Liver (tissue), 10 donors: ENCODE measurements around the gene GRIN3B. TPM values are rescaled to one million over a fixed set of nuclear protein-coding genes. Genes with fewer than 3 reads are reported as not detected.

Source experiments
- DNase-seq: peaks from one replicate; pipeline ENCODE4 v3.0.0-alpha.2; 2017; ENCODE audit warnings: low spot score
- H3K27ac ChIP-seq, 2 donors: one replicate each; pipeline ENCODE4 v1.7.0; 2013; ENCODE audit warnings: inconsistent platforms in 2 of 2, low read length in 2 of 2, control low read depth in 1 of 2, low read depth in 1 of 2, mild to moderate bottlenecking in 1 of 2
- H3K27me3 ChIP-seq, 4 donors: one replicate each; pipeline versions ENCODE4 v1.6.1 to v1.7.0; 2013; ENCODE audit warnings: low read length in 3 of 4, inconsistent platforms in 1 of 4, mild to moderate bottlenecking in 1 of 4, moderate library complexity in 1 of 4; ENCODE audit not compliant: control insufficient read depth in 4 of 4, insufficient read depth in 4 of 4
- H3K36me3 ChIP-seq, 4 donors: one replicate each; pipeline versions ENCODE4 v1.6.1 to v1.7.0; 2013; ENCODE audit warnings: low read length in 3 of 4, mild to moderate bottlenecking in 3 of 4, low read depth in 1 of 4, moderate library complexity in 1 of 4; ENCODE audit not compliant: control insufficient read depth in 4 of 4, insufficient read depth in 3 of 4
- H3K4me1 ChIP-seq, 4 donors: one replicate each; pipeline versions ENCODE4 v1.6.1 to v1.7.0; 2013; ENCODE audit warnings: low read length in 3 of 4, mild to moderate bottlenecking in 3 of 4, moderate library complexity in 1 of 4; ENCODE audit not compliant: control insufficient read depth in 4 of 4, insufficient read depth in 4 of 4
- H3K4me3 ChIP-seq, 3 donors: one replicate each; pipeline versions ENCODE4 v1.6.1 to v1.7.0; 2013; ENCODE audit warnings: low read length in 3 of 3, control low read depth in 1 of 3, low read depth in 1 of 3, mild to moderate bottlenecking in 1 of 3
- H3K9ac ChIP-seq, 2 donors: one replicate each; pipeline ENCODE4 v1.7.0; 2013; ENCODE audit warnings: low read length in 2 of 2, mild to moderate bottlenecking in 2 of 2, moderate library complexity in 2 of 2, control low read depth in 1 of 2, low read depth in 1 of 2
- H3K9me3 ChIP-seq, 4 donors: one replicate each; pipeline versions ENCODE4 v1.6.1 to v1.7.0; 2013; ENCODE audit warnings: low read length in 3 of 4; ENCODE audit not compliant: control insufficient read depth in 4 of 4
- FOXA1 ChIP-seq: IDR thresholded peaks from 2 replicates; pipeline ENCODE4 v1.6.1; 2016; ENCODE audit warnings: antibody characterized with exemption
- HNF4A ChIP-seq, 2 donors: conservative IDR thresholded peaks; 2 replicates each; pipeline ENCODE4 v1.6.1; 2016; ENCODE audit warnings: antibody characterized with exemption in 2 of 2, mild to moderate bottlenecking in 2 of 2
- JUND ChIP-seq, 2 donors: IDR thresholded peaks; 2 replicates each; pipeline ENCODE4 v1.6.1; 2016; ENCODE audit warnings: antibody characterized with exemption in 2 of 2
- RAD21 ChIP-seq, 2 donors: IDR thresholded peaks; 2 replicates each; pipeline ENCODE4 v1.6.1; 2016; ENCODE audit warnings: antibody characterized with exemption in 2 of 2, mild to moderate bottlenecking in 2 of 2
- RXRA ChIP-seq, 2 donors: IDR thresholded peaks; 2 replicates each; pipeline ENCODE4 v1.6.1; 2017 to 2018; ENCODE audit warnings: antibody characterized with exemption in 2 of 2, mild to moderate bottlenecking in 1 of 2
- SP1 ChIP-seq: IDR thresholded peaks from 2 replicates; pipeline ENCODE4 v1.6.1; 2018; ENCODE audit warnings: antibody characterized with exemption, mild to moderate bottlenecking
- TAF1 ChIP-seq: conservative IDR thresholded peaks from 2 replicates; pipeline ENCODE4 v1.6.1; 2016; ENCODE audit warnings: antibody characterized with exemption, mild to moderate bottlenecking
- YY1 ChIP-seq: IDR thresholded peaks from 2 replicates; pipeline ENCODE4 v1.6.1; 2016; ENCODE audit warnings: antibody characterized with exemption, mild to moderate bottlenecking
- WGBS: extraction: QIAGEN DNeasy Blood & Tissue Kit; methylation state at CpG from one replicate; pipeline ENCODE4 v1.1.7; 2013; 5-methylcytosine and 5-hydroxymethylcytosine counted together
- polyA plus RNA-seq, 2 donors: library from polyadenylated mRNA; stranded (reverse) in 1 of 2; unstranded in 1 of 2; fragments of 200-250 nt in 1 of 2; fragments of >200 nt in 1 of 2; fragmentation: Nextera tagmentation in 1 of 2; extraction: Ambion mirVana in 1 of 2; gene quantifications; one replicate each; pipeline versions ENCODE4 v1.2.1 to v1.2.3, GENCODE V29; 2013 to 2015
- small RNA-seq: library from RNA; depleted of rRNA; stranded (forward); fragments of <200 nt; gene quantifications from one replicate; pipeline ENCODE3, GENCODE V24; 2014
- total RNA-seq, 2 donors: library from RNA; depleted of rRNA; stranded (reverse); fragments of >200 nt; gene quantifications; one replicate each; pipeline ENCODE4 v1.2.3, GENCODE V29; 2014
- TF ChIP-seq, protein P1 (sequence below): IDR thresholded peaks from 2 replicates; pipeline ENCODE4 v1.6.1; 2016; ENCODE audit warnings: antibody characterized with exemption
- TF ChIP-seq, protein P2 (sequence below): IDR thresholded peaks from 2 replicates; pipeline ENCODE4 v1.6.1; 2016; ENCODE audit warnings: antibody characterized with exemption, mild to moderate bottlenecking
- donor health status: healthy.
- donor health status: healthy.
- donor health status: healthy.
- donor health status: healthy.
- donor health status: healthy.

The GRIN3B gene
- total and polyA plus RNA-seq, 4 donors, result 0.05 TPM; not detected in 3

DNA sequence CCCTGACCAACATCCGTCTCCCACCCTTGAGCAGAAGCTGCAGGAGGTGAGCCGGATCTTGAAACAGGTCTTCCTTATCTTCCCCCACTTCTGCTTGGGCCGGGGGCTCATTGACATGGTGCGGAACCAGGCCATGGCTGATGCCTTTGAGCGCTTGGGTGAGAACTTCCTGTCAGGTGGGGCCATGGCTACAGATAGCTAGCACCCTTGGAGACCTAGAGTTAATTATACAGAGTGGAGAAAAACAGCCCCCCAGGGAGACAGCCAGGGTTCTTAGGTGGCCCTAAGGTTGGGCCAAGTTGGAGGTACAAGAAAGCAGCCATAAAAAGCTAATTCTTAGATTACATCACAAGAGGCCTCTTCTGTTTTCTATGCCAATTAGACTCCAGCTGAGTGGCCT is 57.9 kb downstream of the GRIN3B start:
- Histone ChIP-seq H3K27me3 (no peaks in the 10 kb centered on the region), H3K4me3 (no peak overlapping the region), H3K4me1 (no peaks in the 10 kb centered on the region), H3K36me3 (no peaks in the 10 kb centered on the region), H3K9me3 (peaks cover 0 to 13% (median 0%) of the 10 kb centered on the region in 4 donors), H3K27ac (no peak overlapping the region), H3K9ac (no peak overlapping the region)
- WGBS, result 94% methylated on average over 5 of the region's 5 CpGs
- no peak for DNase-seq
- TF ChIP-seq JUND (IDR thresholded peaks at IDR 0.05), result no peak
- no peak for TF ChIP-seq TAF1
- TF ChIP-seq, protein P1, sequence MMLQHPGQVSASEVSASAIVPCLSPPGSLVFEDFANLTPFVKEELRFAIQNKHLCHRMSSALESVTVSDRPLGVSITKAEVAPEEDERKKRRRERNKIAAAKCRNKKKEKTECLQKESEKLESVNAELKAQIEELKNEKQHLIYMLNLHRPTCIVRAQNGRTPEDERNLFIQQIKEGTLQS, result no peak
- TF ChIP-seq HNF4A (conservative IDR thresholded peaks at IDR 0.05), result no peak
- TF ChIP-seq RXRA (IDR thresholded peaks at IDR 0.05), result no peak
- no peak for TF ChIP-seq FOXA1
- TF ChIP-seq YY1, result no peak
- TF ChIP-seq, protein P2, sequence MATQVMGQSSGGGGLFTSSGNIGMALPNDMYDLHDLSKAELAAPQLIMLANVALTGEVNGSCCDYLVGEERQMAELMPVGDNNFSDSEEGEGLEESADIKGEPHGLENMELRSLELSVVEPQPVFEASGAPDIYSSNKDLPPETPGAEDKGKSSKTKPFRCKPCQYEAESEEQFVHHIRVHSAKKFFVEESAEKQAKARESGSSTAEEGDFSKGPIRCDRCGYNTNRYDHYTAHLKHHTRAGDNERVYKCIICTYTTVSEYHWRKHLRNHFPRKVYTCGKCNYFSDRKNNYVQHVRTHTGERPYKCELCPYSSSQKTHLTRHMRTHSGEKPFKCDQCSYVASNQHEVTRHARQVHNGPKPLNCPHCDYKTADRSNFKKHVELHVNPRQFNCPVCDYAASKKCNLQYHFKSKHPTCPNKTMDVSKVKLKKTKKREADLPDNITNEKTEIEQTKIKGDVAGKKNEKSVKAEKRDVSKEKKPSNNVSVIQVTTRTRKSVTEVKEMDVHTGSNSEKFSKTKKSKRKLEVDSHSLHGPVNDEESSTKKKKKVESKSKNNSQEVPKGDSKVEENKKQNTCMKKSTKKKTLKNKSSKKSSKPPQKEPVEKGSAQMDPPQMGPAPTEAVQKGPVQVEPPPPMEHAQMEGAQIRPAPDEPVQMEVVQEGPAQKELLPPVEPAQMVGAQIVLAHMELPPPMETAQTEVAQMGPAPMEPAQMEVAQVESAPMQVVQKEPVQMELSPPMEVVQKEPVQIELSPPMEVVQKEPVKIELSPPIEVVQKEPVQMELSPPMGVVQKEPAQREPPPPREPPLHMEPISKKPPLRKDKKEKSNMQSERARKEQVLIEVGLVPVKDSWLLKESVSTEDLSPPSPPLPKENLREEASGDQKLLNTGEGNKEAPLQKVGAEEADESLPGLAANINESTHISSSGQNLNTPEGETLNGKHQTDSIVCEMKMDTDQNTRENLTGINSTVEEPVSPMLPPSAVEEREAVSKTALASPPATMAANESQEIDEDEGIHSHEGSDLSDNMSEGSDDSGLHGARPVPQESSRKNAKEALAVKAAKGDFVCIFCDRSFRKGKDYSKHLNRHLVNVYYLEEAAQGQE, result no peak
- TF ChIP-seq SP1, result no peak
- no peak for TF ChIP-seq RAD21 (IDR thresholded peaks at IDR 0.05)

Small RNA genes lying within 50 kb of the gene (small RNA-seq; reads per million reads assigned to genes)
- 0.35 reads per million, percentile 38 among the genes with 10 or more reads in this experiment for gene RNU6-2

Other genes starting within 250 kb of the GRIN3B start
- gene MISP, start 249.3 kb upstream of the GRIN3B start, total RNA-seq, result under 1 TPM in 1 of 2 donors, not detected in 1; 0.08 TPM
- gene MISP, start 249.3 kb upstream of the GRIN3B start, polyA plus RNA-seq, result under 1 TPM in 1 of 2 donors, not detected in 1; 0.05 TPM
- gene PTBP1, start 203.0 kb upstream of the GRIN3B start, total RNA-seq, result 100 to 1,000 TPM in 1 of 2 donors, 10 to 100 TPM in 1; 98.1 to 147 TPM
- gene PTBP1, start 203.0 kb upstream of the GRIN3B start, polyA plus RNA-seq, result 10 to 100 TPM; 72.9 to 76.5 TPM
- 1 to 10 TPM in 1 of 2 donors, not detected in 1; 3.1 TPM for gene PLPPR3, start 178.5 kb upstream of the GRIN3B start, total RNA-seq
- not detected for gene PLPPR3, start 178.5 kb upstream of the GRIN3B start, polyA plus RNA-seq
- 10 to 100 TPM in 1 of 2 donors, under 1 TPM in 1; 0.08 to 20.2 TPM for gene AZU1, start 172.6 kb upstream of the GRIN3B start, total RNA-seq
- gene AZU1, start 172.6 kb upstream of the GRIN3B start, polyA plus RNA-seq, result 1 to 10 TPM in 1 of 2 donors, under 1 TPM in 1; 0.24 to 1.8 TPM
- 100 to 1,000 TPM in 1 of 2 donors, under 1 TPM in 1; 0.17 to 225 TPM for gene PRTN3, start 159.4 kb upstream of the GRIN3B start, total RNA-seq
- 1 to 10 TPM in 1 of 2 donors, under 1 TPM in 1; 0.67 to 2.7 TPM for gene PRTN3, start 159.4 kb upstream of the GRIN3B start, polyA plus RNA-seq
- gene ELANE, start 148.1 kb upstream of the GRIN3B start, total RNA-seq, result 10 to 100 TPM in 1 of 2 donors, under 1 TPM in 1; 0.17 to 37.4 TPM
- 1 to 10 TPM in 1 of 2 donors, under 1 TPM in 1; 0.88 to 2.7 TPM for gene ELANE, start 148.1 kb upstream of the GRIN3B start, polyA plus RNA-seq
- 10 to 100 TPM; 13.2 to 14.1 TPM for gene CFD, start 140.8 kb upstream of the GRIN3B start, total RNA-seq
- gene CFD, start 140.8 kb upstream of the GRIN3B start, polyA plus RNA-seq, result 10 to 100 TPM in 1 of 2 donors, 1 to 10 TPM in 1; 4.5 to 20.2 TPM
- 10 to 100 TPM; 39.7 to 42.3 TPM for gene MED16, start 107.2 kb upstream of the GRIN3B start, total RNA-seq
- gene MED16, start 107.2 kb upstream of the GRIN3B start, polyA plus RNA-seq, result 10 to 100 TPM; 30.6 to 50.5 TPM
- not detected for gene RNU6-9, start 106.9 kb upstream of the GRIN3B start, total RNA-seq
- not detected for gene RNU6-9, start 106.9 kb upstream of the GRIN3B start, polyA plus RNA-seq
- gene R3HDM4, start 87.2 kb upstream of the GRIN3B start, total RNA-seq, result 10 to 100 TPM; 17.4 to 72.4 TPM
- gene R3HDM4, start 87.2 kb upstream of the GRIN3B start, polyA plus RNA-seq, result 10 to 100 TPM; 14.1 to 23.0 TPM
- not detected for gene KISS1R, start 83.1 kb upstream of the GRIN3B start, total RNA-seq
- not detected for gene KISS1R, start 83.1 kb upstream of the GRIN3B start, polyA plus RNA-seq
- 10 to 100 TPM in 1 of 2 donors, 1 to 10 TPM in 1; 5.2 to 42.4 TPM for gene ARID3A, start 74.4 kb upstream of the GRIN3B start, total RNA-seq
- 1 to 10 TPM in 1 of 2 donors, under 1 TPM in 1; 0.74 to 1.0 TPM for gene ARID3A, start 74.4 kb upstream of the GRIN3B start, polyA plus RNA-seq
- 10 to 100 TPM; 24.3 to 41.7 TPM for gene WDR18, start 16.1 kb upstream of the GRIN3B start, total RNA-seq
- 10 to 100 TPM; 33.8 to 45.3 TPM for gene WDR18, start 16.1 kb upstream of the GRIN3B start, polyA plus RNA-seq
- 10 to 100 TPM; 34.3 to 80.3 TPM for gene TMEM259, start 20.7 kb downstream of the GRIN3B start, total RNA-seq
- 10 to 100 TPM; 29.7 to 99.3 TPM for gene TMEM259, start 20.7 kb downstream of the GRIN3B start, polyA plus RNA-seq
- gene RNU6-2, start 21.1 kb downstream of the GRIN3B start, total RNA-seq, result not detected
- not detected for gene RNU6-2, start 21.1 kb downstream of the GRIN3B start, polyA plus RNA-seq
- gene CNN2, start 26.2 kb downstream of the GRIN3B start, total RNA-seq, result 10 to 100 TPM; 31.0 to 38.4 TPM
- 10 to 100 TPM; 10.1 to 22.6 TPM for gene CNN2, start 26.2 kb downstream of the GRIN3B start, polyA plus RNA-seq
- gene ABCA7, start 39.7 kb downstream of the GRIN3B start, total RNA-seq, result 10 to 100 TPM in 1 of 2 donors, 1 to 10 TPM in 1; 5.3 to 60.9 TPM
- gene ABCA7, start 39.7 kb downstream of the GRIN3B start, polyA plus RNA-seq, result 1 to 10 TPM; 3.0 to 4.4 TPM
- 10 to 100 TPM; 13.6 to 27.5 TPM for gene ARHGAP45, start 66.7 kb downstream of the GRIN3B start, total RNA-seq
- gene ARHGAP45, start 66.7 kb downstream of the GRIN3B start, polyA plus RNA-seq, result 1 to 10 TPM; 3.3 to 5.8 TPM
- gene POLR2E, start 95.0 kb downstream of the GRIN3B start, total RNA-seq, result 100 to 1,000 TPM in 1 of 2 donors, 10 to 100 TPM in 1; 51.8 to 168 TPM
- gene POLR2E, start 95.0 kb downstream of the GRIN3B start, polyA plus RNA-seq, result 100 to 1,000 TPM; 175 to 211 TPM
- gene GPX4, start 103.6 kb downstream of the GRIN3B start, total RNA-seq, result 100 to 1,000 TPM; 122 to 149 TPM
- 100 to 1,000 TPM; 447 to 558 TPM for gene GPX4, start 103.6 kb downstream of the GRIN3B start, polyA plus RNA-seq
- 10 to 100 TPM; 11.0 to 25.0 TPM for gene SBNO2, start 173.8 kb downstream of the GRIN3B start, total RNA-seq
- gene SBNO2, start 173.8 kb downstream of the GRIN3B start, polyA plus RNA-seq, result 10 to 100 TPM in 1 of 2 donors, 1 to 10 TPM in 1; 2.2 to 19.1 TPM
- 100 to 1,000 TPM in 1 of 2 donors, 10 to 100 TPM in 1; 40.6 to 126 TPM for gene STK11, start 205.4 kb downstream of the GRIN3B start, total RNA-seq
- gene STK11, start 205.4 kb downstream of the GRIN3B start, polyA plus RNA-seq, result 10 to 100 TPM in 1 of 2 donors, 1 to 10 TPM in 1; 3.0 to 30.3 TPM
- under 1 TPM; 0.05 to 0.25 TPM for gene CBARP, start 237.6 kb downstream of the GRIN3B start, total RNA-seq
- under 1 TPM in 1 of 2 donors, not detected in 1; 0.06 TPM for gene CBARP, start 237.6 kb downstream of the GRIN3B start, polyA plus RNA-seq
- gene ATP5F1D, start 241.3 kb downstream of the GRIN3B start, total RNA-seq, result 10 to 100 TPM; 20.2 to 44.5 TPM
- 100 to 1,000 TPM; 246 to 315 TPM for gene ATP5F1D, start 241.3 kb downstream of the GRIN3B start, polyA plus RNA-seq
- gene MIDN, start 248.2 kb downstream of the GRIN3B start, total RNA-seq, result 10 to 100 TPM in 1 of 2 donors, 1 to 10 TPM in 1; 9.1 to 22.9 TPM
- gene MIDN, start 248.2 kb downstream of the GRIN3B start, polyA plus RNA-seq, result 10 to 100 TPM in 1 of 2 donors, 1 to 10 TPM in 1; 2.9 to 14.6 TPM